ENCODE data around the gene GSPT1. TPM values are rescaled to one million over a fixed set of nuclear protein-coding genes. Genes with fewer than 3 reads are reported as not detected.

GSPT1 gene
- total and polyA plus RNA-seq, 9 of the 15 experiments (the other 6 are each of a cell fraction or from before 2014, with no cell fraction given), result 63.8 to 269 (median 148) TPM

DNA sequence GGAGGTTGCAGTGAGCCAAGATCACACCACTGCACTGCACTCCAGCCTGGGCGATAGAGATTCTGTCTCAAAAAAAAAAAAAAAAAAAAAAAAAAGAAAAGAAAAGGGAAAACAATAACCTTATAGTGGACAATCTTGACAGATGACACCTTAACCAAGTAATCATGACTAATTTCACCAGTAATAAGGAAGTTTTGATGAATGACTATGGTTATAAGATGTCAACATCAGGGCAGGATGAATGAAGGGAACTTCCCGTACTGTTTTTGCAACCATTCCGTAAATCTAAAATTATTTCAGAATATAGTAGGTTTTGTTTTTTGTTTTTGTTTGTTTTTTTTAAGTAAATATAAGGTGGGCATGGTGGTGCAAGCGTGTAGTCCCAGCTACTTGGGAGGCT lies 23.0 kb downstream of the GSPT1 start:
- CTCF ChIA-PET (ENCODE audit: low intra/inter-chr PET ratio), result no interaction called here
- intact Hi-C loops (cut with micrococcal nuclease) (no loop called here), in situ Hi-C loops (cut with MboI) (no loop called here)
- ATAC-seq (no peak), DNase-seq (ENCODE audit: extremely low read depth in 1 of 4, low spot score in 3 of 4) (no peak), FAIRE-seq (no peak)
- no TSS peak for BruUV-seq (replicated peaks)
- POLR2A ChIA-PET, result no interaction called here
- peaks cover 86% of the 10 kb centered on the region for H3K36me3 ChIP-seq (ENCODE audit: control insufficient read depth, insufficient read depth, low read length)
- H3K79me2 ChIP-seq (ENCODE audit: control insufficient read depth, insufficient read depth, low read length), result peaks cover 28% of the 10 kb centered on the region
- H2AFZ ChIP-seq (ENCODE audit: low read depth, low read length), result no peak overlapping the region
- WGBS (ENCODE audit: insufficient coverage, low coverage, missing lambda C conversion rate), result 76% methylated on average over 3 of the region's 4 CpGs
- H3K27me3 ChIP-seq (ENCODE audit: control insufficient read depth in 2 of 2, insufficient read depth in 2 of 2, low read length in 2 of 2), result no peaks in the 10 kb centered on the region
- no peak overlapping the region for H3K9ac ChIP-seq (ENCODE audit: insufficient read depth in 1 of 2, low read depth in 2 of 2, low read length in 2 of 2)
- no peaks in the 10 kb centered on the region for H4K20me1 ChIP-seq (replicated peaks; ENCODE audit: control insufficient read depth, insufficient read depth, low read length)
- H3K4me3 ChIP-seq, result no peak overlapping the region
- no peak overlapping the region for H3K27ac ChIP-seq (ENCODE audit: extremely low read depth, low read depth, low read length)
- H3K4me2 ChIP-seq (ENCODE audit: insufficient read depth, low read length), result no peak overlapping the region
- H3K4me1 ChIP-seq (replicated peaks in 1 of 2; ENCODE audit: control insufficient read depth in 2 of 2, insufficient read depth in 2 of 2, low read length in 2 of 2), result no peaks in the 10 kb centered on the region
- no peaks in the 10 kb centered on the region for H3K9me3 ChIP-seq (replicated peaks; ENCODE audit: control insufficient read depth, insufficient read depth, low read depth, low read length)
- H3K9me1 ChIP-seq (ENCODE audit: control insufficient read depth, insufficient read depth, low read length), result no peaks in the 10 kb centered on the region
- TF ChIP-seq, protein P1, sequence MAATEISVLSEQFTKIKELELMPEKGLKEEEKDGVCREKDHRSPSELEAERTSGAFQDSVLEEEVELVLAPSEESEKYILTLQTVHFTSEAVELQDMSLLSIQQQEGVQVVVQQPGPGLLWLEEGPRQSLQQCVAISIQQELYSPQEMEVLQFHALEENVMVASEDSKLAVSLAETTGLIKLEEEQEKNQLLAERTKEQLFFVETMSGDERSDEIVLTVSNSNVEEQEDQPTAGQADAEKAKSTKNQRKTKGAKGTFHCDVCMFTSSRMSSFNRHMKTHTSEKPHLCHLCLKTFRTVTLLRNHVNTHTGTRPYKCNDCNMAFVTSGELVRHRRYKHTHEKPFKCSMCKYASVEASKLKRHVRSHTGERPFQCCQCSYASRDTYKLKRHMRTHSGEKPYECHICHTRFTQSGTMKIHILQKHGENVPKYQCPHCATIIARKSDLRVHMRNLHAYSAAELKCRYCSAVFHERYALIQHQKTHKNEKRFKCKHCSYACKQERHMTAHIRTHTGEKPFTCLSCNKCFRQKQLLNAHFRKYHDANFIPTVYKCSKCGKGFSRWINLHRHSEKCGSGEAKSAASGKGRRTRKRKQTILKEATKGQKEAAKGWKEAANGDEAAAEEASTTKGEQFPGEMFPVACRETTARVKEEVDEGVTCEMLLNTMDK (IDR thresholded peaks at IDR 0.05; ENCODE audit: borderline replicate concordance, insufficient read depth, low read depth, low read length, poor library complexity, severe bottlenecking), result no peak
- TF ChIP-seq NFXL1 (CRISPR knock-in tag; IDR thresholded peaks at IDR 0.05), result no peak
- TF ChIP-seq GTF2E2 (tag; IDR thresholded peaks at IDR 0.05), result no peak
- no peak for TF ChIP-seq MAX (CRISPR knock-in tag; IDR thresholded peaks at IDR 0.05)
- no peak for TF ChIP-seq ZC3H11A (IDR thresholded peaks at IDR 0.05; ENCODE audit: low read depth, low read length)
- no peak for TF ChIP-seq PBX2 (CRISPR knock-in tag; IDR thresholded peaks at IDR 0.05; ENCODE audit: low read depth)
- no peak for TF ChIP-seq PBX2 (tag; conservative IDR thresholded peaks at IDR 0.05; ENCODE audit: low read depth)
- TF ChIP-seq STAT5B (CRISPR knock-in tag; IDR thresholded peaks at IDR 0.05), result no peak
- no peak for TF ChIP-seq GABPB2 (CRISPR knock-in tag; conservative IDR thresholded peaks at IDR 0.05)
- TF ChIP-seq ZNF217 (CRISPR knock-in tag; IDR thresholded peaks at IDR 0.05), result no peak
- no peak for TF ChIP-seq JUND (IDR thresholded peaks at IDR 0.05; ENCODE audit: borderline replicate concordance, low read depth, low read length)
- no peak for TF ChIP-seq JUND (tag; IDR thresholded peaks at IDR 0.05; ENCODE audit: borderline replicate concordance, low read depth, low read length)
- TF ChIP-seq, protein P2, sequence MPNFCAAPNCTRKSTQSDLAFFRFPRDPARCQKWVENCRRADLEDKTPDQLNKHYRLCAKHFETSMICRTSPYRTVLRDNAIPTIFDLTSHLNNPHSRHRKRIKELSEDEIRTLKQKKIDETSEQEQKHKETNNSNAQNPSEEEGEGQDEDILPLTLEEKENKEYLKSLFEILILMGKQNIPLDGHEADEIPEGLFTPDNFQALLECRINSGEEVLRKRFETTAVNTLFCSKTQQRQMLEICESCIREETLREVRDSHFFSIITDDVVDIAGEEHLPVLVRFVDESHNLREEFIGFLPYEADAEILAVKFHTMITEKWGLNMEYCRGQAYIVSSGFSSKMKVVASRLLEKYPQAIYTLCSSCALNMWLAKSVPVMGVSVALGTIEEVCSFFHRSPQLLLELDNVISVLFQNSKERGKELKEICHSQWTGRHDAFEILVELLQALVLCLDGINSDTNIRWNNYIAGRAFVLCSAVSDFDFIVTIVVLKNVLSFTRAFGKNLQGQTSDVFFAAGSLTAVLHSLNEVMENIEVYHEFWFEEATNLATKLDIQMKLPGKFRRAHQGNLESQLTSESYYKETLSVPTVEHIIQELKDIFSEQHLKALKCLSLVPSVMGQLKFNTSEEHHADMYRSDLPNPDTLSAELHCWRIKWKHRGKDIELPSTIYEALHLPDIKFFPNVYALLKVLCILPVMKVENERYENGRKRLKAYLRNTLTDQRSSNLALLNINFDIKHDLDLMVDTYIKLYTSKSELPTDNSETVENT (CRISPR knock-in tag; IDR thresholded peaks at IDR 0.05), result no peak

All from K562 (cell line).